Activated CD4-positive, alpha-beta T cell treated with anti-CD3 and anti-CD28 coated beads, Interleukin-2, amount 10 ng/mL, durations not matched to agents 24 days and 14 days (primary cell): ENCODE data around the gene TMEM54. TPM values are rescaled to one million over a fixed set of nuclear protein-coding genes. Genes with fewer than 3 reads are reported as not detected.

Experiments used
- DNase-seq: peaks from one replicate; pipeline ENCODE4 v3.0.0; 2022
- H3K27ac Mint-ChIP-seq: one replicate; pipeline ENCODE4 v1.8.0; 2022; ENCODE audit warnings: mild to moderate bottlenecking, mixed read lengths
- H3K27me3 Mint-ChIP-seq: one replicate; pipeline ENCODE4 v1.8.0; 2022; ENCODE audit warnings: mixed read lengths
- H3K36me3 Mint-ChIP-seq: one replicate; pipeline ENCODE4 v1.8.0; 2022; ENCODE audit warnings: low read depth, mild to moderate bottlenecking, mixed read lengths
- H3K4me1 Mint-ChIP-seq: one replicate; pipeline ENCODE4 v1.8.0; 2021; ENCODE audit warnings: mixed read lengths
- H3K4me3 Mint-ChIP-seq: one replicate; pipeline ENCODE4 v1.8.0; 2022; ENCODE audit warnings: mild to moderate bottlenecking, moderate library complexity, mixed read lengths
- H3K9me3 Mint-ChIP-seq: one replicate; pipeline ENCODE4 v1.8.0; 2021; ENCODE audit warnings: mixed read lengths
- intact Hi-C: fragments of 100-400 bp; cut with micrococcal nuclease; formaldehyde crosslinking; loops from one replicate; pipeline ENCODE4 v1.15.1; 2023
- total RNA-seq: library from RNA; stranded (reverse); gene quantifications from 2 replicates; pipeline ENCODE4 v1.2.3, GENCODE V29; 2022

Gene TMEM54
- total RNA-seq, 1 donor from 2014 or later, result 0.89 TPM

- H3K9me3 Mint-ChIP-seq, result no peaks in the 10 kb centered on the region
- H3K4me1 Mint-ChIP-seq, result peaks cover 16% of the 10 kb centered on the region
- H3K36me3 Mint-ChIP-seq, result peaks cover 6% of the 10 kb centered on the region
- H3K4me3 Mint-ChIP-seq, result no peak overlapping the region
- H3K27ac Mint-ChIP-seq, result no peak overlapping the region
- peaks cover 40% of the 10 kb centered on the region for H3K27me3 Mint-ChIP-seq
- no peak for DNase-seq
- intact Hi-C loops, result no loop called here
These were observed 27.5 kb upstream of the TMEM54 start for GRCh38 chr1:32928715-32929114.

DNA sequence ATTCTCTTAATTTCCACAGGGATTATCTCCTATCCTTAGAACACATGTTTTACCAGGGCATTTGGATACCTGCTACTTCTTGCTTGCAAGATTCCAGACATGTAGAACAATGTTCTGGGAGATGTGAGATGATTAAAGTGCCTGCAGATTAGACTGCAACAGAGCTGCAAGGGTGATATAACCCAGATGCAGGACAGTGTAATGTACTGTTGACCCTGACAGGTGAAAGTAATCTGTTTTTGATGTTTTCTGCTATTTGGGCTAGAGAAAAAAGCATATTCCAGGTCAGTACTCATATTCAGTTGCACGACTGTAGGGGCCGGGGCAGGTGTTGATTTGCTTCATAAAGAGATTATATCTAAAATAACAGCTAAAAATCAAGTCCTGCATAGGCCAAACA lies 27.1 kb upstream of the TMEM54 start:
- no peak overlapping the region for H3K4me3 Mint-ChIP-seq
- peaks cover 14% of the 10 kb centered on the region for H3K4me1 Mint-ChIP-seq
- DNase-seq, result no peak
- no peaks in the 10 kb centered on the region for H3K9me3 Mint-ChIP-seq
- intact Hi-C loops, result no loop called here
- H3K27me3 Mint-ChIP-seq, result peaks cover 45% of the 10 kb centered on the region
- no peak overlapping the region for H3K27ac Mint-ChIP-seq
- H3K36me3 Mint-ChIP-seq, result peaks cover 3% of the 10 kb centered on the region

GRCh38 chr1:32927441-32927840 lies 26.3 kb upstream of the TMEM54 start:
- H3K4me3 Mint-ChIP-seq, result no peak overlapping the region
- peaks cover 14% of the 10 kb centered on the region for H3K4me1 Mint-ChIP-seq
- H3K36me3 Mint-ChIP-seq, result peaks cover 3% of the 10 kb centered on the region
- intact Hi-C loops, result no loop called here
- no peaks in the 10 kb centered on the region for H3K9me3 Mint-ChIP-seq
- no peak for DNase-seq
- H3K27ac Mint-ChIP-seq, result no peak overlapping the region
- peaks cover 51% of the 10 kb centered on the region for H3K27me3 Mint-ChIP-seq

DNA sequence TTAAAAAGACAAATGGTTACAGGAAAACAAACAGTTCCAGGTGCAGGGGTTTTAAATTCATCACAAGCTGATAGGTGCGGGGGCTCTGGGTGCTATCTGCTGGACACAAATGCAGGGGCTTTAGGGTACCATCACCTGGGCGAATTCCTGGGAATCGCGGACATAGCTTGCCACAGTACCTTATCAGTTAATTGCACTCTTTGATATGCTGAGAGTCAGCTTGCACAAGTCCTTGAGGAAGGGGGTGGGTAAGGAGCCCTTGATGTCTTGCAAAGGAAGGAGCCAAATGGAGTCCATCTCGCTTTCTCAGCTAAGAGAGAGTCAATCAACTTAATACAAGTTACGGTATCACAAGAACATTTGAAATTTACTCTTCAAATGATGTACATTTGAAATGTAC lies 25.4 kb upstream of the TMEM54 start:
- H3K27me3 Mint-ChIP-seq, result peaks cover 51% of the 10 kb centered on the region
- DNase-seq, result no peak
- peaks cover 3% of the 10 kb centered on the region for H3K36me3 Mint-ChIP-seq
- H3K4me3 Mint-ChIP-seq, result no peak overlapping the region
- H3K27ac Mint-ChIP-seq, result no peak overlapping the region
- no peaks in the 10 kb centered on the region for H3K9me3 Mint-ChIP-seq
- peaks cover 14% of the 10 kb centered on the region for H3K4me1 Mint-ChIP-seq
- intact Hi-C loops, result no loop called here

DNA sequence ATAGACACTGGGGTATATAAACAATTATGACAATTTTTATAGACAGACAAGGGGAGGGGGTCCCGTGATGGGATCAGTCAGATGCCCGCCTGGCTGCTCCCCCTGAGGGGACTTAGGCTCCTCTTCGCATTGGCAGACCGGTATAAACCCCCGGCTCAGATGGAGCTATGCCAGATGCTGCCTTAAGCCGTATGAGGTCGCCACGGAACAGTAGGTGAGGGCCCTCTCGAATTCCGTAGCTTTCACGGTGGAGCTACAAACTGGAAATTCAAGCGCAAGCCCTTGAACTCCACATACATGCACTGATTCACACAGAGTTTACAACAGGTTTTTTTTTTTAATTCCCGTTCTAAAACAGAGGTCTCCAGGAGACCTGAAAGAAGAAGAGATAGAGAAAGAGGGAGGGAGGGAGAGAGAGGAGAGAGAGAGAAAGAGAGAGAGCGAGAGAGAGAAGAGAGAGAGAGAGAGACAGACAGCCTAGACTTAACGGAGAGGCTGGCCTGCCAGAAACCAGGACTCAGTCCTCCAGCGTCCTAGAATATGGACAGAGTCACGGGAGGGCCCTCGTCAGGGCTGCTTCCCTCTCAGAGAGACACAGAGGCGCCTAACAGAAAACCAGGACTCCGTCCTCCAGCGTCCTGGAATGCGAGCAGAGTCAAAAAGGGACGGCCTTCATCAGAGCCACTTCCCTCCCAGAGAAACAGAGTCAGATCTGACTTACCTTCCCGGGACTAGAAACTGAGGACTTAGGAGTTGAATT lies 24.4 kb upstream of the TMEM54 start:
- H3K27me3 Mint-ChIP-seq, result peaks cover 51% of the 10 kb centered on the region
- intact Hi-C loops, result no loop called here
- no peaks in the 10 kb centered on the region for H3K9me3 Mint-ChIP-seq
- H3K27ac Mint-ChIP-seq, result peak overlapping the region; percentile 0
- DNase-seq, result peak; percentile 73
- H3K4me3 Mint-ChIP-seq, result peak overlapping the region; percentile 28
- H3K4me1 Mint-ChIP-seq, result peaks cover 14% of the 10 kb centered on the region
- peaks cover 2% of the 10 kb centered on the region for H3K36me3 Mint-ChIP-seq

DNA sequence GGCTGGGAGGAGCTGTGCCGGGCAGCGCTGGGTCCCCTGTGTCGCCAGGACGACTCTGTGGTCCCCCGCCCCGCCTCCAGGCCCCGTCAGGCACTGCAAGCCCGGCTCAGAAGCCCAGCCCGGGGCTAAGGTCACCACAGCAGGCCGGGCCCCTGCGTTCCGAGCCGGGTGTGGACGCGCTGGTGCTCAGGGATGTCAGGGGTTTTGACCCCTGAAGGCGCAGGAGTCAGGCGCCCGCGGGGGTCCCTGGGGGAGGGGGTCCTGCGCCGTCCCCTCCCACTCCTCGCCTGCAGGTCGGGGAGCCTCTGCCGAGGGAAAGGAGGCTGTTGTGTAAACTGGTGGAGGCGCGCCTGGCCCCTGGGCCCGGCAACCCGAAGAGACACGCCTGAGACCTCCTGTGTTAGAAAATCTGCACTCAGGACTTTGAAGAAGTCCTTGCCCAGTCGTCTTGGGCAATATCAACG lies 23.7 kb upstream of the TMEM54 start:
- Mint-ChIP-seq H3K27me3 (peaks cover 53% of the 10 kb centered on the region), H3K4me1 (peaks cover 17% of the 10 kb centered on the region), H3K9me3 (no peaks in the 10 kb centered on the region), H3K36me3 (peaks cover 2% of the 10 kb centered on the region), H3K4me3 (no peak overlapping the region), H3K27ac (no peak overlapping the region)
- intact Hi-C loops, result no loop called here
- no peak for DNase-seq

DNA sequence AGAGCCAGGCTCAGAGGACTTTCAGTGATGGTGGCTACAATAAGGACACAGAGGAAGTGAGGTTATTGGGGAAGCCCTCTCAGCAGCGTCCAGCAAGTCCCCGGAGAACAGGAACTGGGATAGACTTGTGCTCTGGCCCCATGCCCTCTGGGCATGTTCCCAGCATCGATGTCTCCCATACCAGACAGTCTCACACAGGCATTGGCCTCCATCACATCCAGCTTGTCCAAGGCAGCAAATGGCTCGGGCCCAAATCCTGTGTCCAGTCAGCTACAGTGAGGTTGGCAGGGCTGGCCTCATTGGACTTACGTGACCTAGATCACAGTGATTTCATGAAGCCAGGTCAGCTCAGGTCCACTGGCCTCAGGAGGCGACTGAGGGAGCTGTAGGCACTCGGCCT lies 19.6 kb upstream of the TMEM54 start:
- Mint-ChIP-seq H3K27ac (no peak overlapping the region), H3K4me1 (peaks cover 27% of the 10 kb centered on the region), H3K9me3 (no peaks in the 10 kb centered on the region), H3K36me3 (peaks cover 2% of the 10 kb centered on the region), H3K27me3 (peaks cover 49% of the 10 kb centered on the region), H3K4me3 (no peak overlapping the region)
- DNase-seq, result no peak
- intact Hi-C loops, result no loop called here

- Mint-ChIP-seq H3K4me1 (peaks cover 20% of the 10 kb centered on the region), H3K27me3 (peaks cover 44% of the 10 kb centered on the region), H3K4me3 (no peak overlapping the region), H3K9me3 (no peaks in the 10 kb centered on the region), H3K27ac (no peak overlapping the region), H3K36me3 (peaks cover 2% of the 10 kb centered on the region)
- intact Hi-C loops, result no loop called here
- DNase-seq, result no peak
These were observed 18.9 kb upstream of the TMEM54 start for GRCh38 chr1:32919811-32920733.

DNA sequence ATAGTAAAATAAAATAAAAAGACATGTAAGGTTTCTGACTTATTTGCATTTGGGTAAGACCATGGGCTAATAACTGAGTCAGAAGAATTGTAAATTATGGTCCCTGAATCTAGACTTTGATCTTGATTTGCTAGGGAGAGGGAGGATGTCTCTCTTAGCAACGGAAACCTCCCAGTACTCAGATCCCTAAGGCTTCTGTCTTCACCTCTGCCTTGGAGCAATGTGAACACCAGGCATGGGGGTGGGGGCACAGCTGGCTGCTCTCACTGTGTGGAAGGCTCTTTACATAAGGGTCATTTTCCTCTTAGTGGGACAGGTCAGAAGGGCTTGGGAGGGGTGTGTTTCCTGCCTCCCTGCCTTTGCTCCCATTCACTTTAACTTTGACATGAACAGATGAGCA lies 17.0 kb upstream of the TMEM54 start:
- Mint-ChIP-seq H3K27ac (no peak overlapping the region), H3K9me3 (no peaks in the 10 kb centered on the region), H3K4me3 (no peak overlapping the region), H3K27me3 (peaks cover 34% of the 10 kb centered on the region), H3K4me1 (peaks cover 14% of the 10 kb centered on the region), H3K36me3 (no peaks in the 10 kb centered on the region)
- intact Hi-C loops, result no loop called here
- no peak for DNase-seq

GRCh38 chr1:32917521-32917920 lies 16.3 kb upstream of the TMEM54 start:
- Mint-ChIP-seq H3K36me3 (no peaks in the 10 kb centered on the region), H3K4me3 (no peak overlapping the region), H3K27ac (no peak overlapping the region), H3K27me3 (peaks cover 29% of the 10 kb centered on the region), H3K4me1 (peaks cover 14% of the 10 kb centered on the region), H3K9me3 (no peaks in the 10 kb centered on the region)
- intact Hi-C loops, result no loop called here
- peak; percentile 77 for DNase-seq

DNA sequence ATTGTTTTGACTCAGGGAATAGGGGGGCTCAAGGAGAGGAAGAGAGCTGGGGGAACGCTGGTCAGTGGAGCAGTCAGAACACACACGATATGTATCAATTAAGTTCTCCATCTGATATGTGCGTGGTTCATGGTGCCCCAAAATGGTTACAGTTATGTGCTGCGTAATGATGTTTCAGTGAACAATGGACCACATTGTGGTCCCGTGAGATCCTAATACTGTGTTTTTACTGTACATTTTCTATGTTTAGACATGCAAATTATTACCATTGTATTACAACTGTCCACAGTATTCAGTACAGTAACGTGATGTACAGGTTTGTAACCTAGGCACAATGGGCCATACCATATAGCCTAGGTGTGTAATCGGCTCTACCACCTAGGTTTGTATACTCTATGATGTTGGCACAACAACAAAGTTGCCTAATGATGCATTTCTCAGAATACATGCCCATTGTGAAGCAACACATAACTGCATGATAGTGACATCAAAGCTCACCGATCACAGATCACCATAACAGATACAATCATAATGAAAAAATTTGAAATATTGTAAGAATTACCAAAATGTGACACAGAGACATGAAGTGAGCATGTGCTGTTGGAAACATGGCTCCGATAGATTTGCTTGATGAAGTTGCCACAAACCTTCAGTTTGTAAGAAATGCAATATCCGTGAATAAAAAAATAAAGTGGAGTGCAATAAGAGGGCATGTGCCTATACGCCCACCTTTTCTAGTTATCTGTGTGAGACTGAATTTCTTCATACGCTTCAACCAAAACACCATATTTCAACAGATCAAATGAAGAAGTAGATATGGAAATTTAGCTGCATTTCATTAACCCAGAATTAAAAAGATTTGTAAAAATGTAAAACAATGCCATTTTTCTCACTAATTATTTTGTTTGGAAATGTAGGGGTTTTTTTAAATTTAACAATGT lies 14.8 kb upstream of the TMEM54 start:
- Mint-ChIP-seq H3K4me3 (no peak overlapping the region), H3K9me3 (no peaks in the 10 kb centered on the region), H3K27ac (no peak overlapping the region), H3K27me3 (peaks cover 29% of the 10 kb centered on the region), H3K36me3 (no peaks in the 10 kb centered on the region), H3K4me1 (peaks cover 14% of the 10 kb centered on the region)
- no peak for DNase-seq
- intact Hi-C loops, result no loop called here

DNA sequence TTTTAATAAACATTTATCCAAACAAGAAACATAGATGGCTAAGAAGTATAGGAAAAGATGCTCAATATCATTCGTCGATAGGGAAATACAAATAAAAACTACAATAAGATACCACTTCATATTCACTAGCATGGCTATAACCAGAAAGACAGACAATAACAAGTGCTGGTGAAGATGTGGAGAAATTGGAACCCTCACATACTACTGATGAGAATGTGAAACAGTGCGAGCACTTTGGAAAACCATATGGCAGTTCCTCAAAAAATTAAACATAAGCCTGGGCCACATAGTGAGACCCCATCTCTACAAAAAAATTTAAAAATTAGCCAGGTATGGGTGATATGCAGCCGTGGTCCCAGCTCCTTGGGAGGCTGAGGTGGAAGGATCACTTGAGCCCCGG lies 9.1 kb upstream of the TMEM54 start:
- Mint-ChIP-seq H3K27ac (no peak overlapping the region), H3K9me3 (no peaks in the 10 kb centered on the region), H3K36me3 (no peaks in the 10 kb centered on the region), H3K4me3 (no peak overlapping the region), H3K27me3 (peaks cover 18% of the 10 kb centered on the region), H3K4me1 (no peaks in the 10 kb centered on the region)
- intact Hi-C loops, result no loop called here
- DNase-seq, result no peak

GRCh38 chr1:32907435-32907834 lies 6.2 kb upstream of the TMEM54 start:
- Mint-ChIP-seq H3K4me1 (no peaks in the 10 kb centered on the region), H3K27me3 (peaks cover 29% of the 10 kb centered on the region), H3K4me3 (no peak overlapping the region), H3K27ac (no peak overlapping the region), H3K9me3 (no peaks in the 10 kb centered on the region), H3K36me3 (no peaks in the 10 kb centered on the region)
- intact Hi-C loops, result no loop called here
- DNase-seq, result no peak
